ENCODE measurements around the gene GAPDH.
"Not testable (repeated sequence)": the region's sequence is repeated elsewhere in the genome, so short reads cannot be mapped to it uniquely, and the experiment has no call there.

GAPDH gene

DNA sequence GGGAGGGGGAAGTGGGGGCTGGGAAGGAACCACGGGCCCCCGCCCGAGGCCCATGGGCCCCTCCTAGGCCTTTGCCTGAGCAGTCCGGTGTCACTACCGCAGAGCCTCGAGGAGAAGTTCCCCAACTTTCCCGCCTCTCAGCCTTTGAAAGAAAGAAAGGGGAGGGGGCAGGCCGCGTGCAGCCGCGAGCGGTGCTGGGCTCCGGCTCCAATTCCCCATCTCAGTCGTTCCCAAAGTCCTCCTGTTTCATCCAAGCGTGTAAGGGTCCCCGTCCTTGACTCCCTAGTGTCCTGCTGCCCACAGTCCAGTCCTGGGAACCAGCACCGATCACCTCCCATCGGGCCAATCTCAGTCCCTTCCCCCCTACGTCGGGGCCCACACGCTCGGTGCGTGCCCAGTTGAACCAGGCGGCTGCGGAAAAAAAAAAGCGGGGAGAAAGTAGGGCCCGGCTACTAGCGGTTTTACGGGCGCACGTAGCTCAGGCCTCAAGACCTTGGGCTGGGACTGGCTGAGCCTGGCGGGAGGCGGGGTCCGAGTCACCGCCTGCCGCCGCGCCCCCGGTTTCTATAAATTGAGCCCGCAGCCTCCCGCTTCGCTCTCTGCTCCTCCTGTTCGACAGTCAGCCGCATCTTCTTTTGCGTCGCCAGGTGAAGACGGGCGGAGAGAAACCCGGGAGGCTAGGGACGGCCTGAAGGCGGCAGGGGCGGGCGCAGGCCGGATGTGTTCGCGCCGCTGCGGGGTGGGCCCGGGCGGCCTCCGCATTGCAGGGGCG is at the start of gene GAPDH:
Gene GAPDH (plus strand): TSS at position 595 of the 772 bp plus-strand sequence. CDS start 316 bp downstream, outside the sequence.
- peak; percentile 94 for DNase-seq

- no peak for DNase-seq
Observed at GRCh38 chr12:6488240-6488639, 46.1 kb upstream of the GAPDH start.

- no peak for DNase-seq
Observed at GRCh38 chr12:6489449-6489848, 44.9 kb upstream of the GAPDH start.

GRCh38 chr12:6490673-6491072 is 43.6 kb upstream of the GAPDH start:
- not testable (repeated sequence) for DNase-seq

- peak; percentile 90 for DNase-seq
Observed at GRCh38 chr12:6492838-6493496, 41.4 kb upstream of the GAPDH start, which contains the start of gene MRPL51. Gene MRPL51, minus strand, starts transcription at chr12:6493262. Its CDS starts 126 bp downstream, at chr12:6493136.

DNA sequence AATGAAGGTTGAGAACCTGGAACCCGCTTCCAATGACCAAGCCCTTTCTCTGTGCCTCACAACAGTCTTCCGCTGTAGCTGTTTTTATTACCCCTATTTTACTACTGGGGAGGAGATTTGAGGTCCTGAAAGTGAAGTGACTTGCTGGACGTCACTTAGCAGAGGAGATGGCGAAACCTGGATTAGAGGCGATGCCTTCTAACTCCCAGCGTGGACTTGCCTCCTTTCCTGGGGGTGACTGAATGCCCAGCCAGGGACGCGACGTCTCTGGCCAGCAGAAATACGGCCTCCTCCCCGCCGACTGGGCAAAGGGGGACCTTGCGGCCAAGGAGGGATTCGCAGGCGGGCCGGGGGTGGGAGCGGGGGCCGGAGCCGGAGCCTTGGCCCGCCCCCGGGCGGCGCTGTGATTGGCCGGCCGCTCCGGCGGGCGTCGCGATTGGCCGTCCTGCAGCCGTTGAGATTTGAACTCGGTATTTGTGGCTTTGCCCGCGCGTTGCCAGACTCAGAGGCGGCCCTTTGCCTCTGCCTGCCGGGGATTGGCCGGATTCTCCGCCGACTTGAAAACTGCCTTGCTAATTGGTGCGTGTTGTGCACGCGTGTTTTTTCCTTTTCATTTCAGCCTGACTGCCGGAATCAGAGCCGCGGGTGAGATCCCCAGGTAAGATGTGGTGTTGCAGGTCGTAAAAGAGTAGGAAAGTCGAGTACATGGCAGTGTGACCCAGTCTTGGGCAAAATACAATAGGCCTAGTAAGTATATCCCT is 40.6 kb upstream of the GAPDH start, which contains the start of gene NCAPD2:
Gene NCAPD2 (plus strand): TSS at position 606 of the 761 bp plus-strand sequence. CDS start 997 bp downstream, outside the sequence.
- peak; percentile 74 for DNase-seq

DNA sequence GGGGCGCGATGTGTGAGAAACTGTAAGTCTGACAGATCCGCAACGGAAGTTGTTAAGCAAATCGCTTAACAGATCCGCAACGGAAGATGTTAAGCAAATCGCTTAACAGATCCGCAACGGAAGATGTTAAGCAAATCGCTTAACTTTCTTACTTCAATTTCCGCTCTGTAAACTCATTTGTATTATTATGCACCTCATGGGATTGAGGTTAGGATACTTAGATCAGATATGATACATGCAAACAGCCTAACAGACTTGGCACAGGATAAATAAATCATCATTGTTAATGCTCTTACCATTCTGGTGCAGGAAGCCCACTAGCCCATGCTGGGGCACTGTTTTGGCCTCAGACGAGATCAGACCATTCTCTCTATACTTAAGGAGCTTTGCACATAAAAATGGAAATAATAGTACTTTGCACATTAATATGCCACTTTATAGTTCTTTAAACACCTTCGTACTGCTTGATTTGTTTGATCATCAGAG is 40.0 kb upstream of the GAPDH start:
- no peak for DNase-seq

GRCh38 chr12:6494968-6495367 is 39.3 kb upstream of the GAPDH start:
- DNase-seq = no peak

DNA sequence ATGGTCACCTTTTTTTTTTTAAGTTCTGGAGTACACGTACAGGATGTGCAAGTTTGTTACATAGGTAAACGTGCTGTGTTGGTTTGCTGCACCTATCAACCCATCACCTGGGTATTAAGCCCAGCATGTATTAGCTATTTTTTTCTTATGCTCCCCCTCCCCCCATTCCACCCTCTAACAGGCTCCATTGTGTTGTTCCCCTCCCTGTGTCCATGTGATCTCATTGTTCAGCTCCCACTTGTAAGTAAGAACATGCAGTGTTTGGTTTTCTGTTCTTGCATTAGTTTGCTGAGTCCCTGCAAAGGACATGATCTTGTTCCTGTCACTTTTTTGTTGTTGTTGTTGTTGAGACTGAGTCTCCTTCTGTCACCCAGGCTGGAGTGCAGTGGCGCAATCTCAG is 37.0 kb upstream of the GAPDH start:
- DNase-seq = not testable (repeated sequence)

DNA sequence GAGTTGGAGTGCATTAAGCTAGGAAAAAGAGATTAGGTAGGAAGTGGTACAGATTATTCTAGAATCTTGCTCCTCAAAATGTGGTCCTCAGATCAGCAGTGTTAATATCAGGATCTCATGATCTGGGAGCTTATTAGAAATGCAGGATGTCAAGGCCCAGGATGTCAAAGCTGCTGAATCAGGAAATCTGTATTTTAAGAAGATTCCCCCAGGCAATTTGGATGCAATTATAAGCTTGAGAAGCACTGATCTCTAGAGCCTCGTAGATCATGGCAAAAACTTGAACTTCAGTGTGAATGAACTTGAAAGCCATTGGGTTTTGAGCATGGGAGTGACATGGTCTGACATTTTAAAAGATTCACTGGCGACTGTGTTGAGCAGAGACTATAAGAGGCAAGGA is 33.9 kb upstream of the GAPDH start:
- no peak for DNase-seq

DNA sequence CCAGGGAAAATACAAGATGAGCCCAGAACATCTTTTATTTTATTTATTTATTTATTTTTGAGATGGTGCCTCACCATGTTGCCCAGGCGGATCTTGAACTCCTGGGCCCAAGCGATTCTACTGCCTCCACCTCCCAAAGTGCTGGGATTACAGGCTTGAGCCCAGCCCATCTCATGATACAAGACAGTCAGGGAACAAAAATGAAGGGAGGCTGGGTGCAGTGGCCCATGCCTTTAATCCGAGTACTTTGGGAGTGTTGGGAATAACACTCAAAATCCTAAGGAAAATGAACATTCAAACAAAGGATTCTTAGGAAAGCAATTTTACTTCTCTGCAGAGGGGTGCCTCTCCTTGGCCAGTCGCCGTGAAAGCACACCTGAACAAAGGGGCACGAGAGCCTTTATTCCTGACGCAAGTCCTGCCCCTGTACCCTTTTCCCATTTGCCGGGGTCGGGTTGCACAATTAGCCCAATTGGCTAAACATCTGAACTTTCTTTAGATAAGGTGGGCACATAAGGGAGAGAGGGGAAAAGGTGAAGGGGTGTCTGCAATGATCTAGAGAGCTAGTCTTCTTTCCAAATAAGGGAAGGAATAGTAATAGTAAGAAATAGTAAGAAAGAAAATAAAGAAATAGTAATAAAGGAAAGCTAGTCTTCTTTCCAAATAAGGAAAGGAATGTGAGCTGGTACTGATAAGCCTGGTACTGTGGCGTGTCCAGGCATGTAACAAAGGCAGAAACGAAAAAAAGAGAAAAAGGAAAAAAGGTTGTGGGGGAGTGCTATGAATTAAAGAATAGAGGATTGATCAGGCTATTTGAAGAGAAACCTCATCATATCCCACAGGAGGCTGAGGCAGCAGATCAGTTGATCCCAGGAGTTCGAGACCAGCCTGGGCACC is 27.0 kb upstream of the GAPDH start:
- no peak for DNase-seq

DNA sequence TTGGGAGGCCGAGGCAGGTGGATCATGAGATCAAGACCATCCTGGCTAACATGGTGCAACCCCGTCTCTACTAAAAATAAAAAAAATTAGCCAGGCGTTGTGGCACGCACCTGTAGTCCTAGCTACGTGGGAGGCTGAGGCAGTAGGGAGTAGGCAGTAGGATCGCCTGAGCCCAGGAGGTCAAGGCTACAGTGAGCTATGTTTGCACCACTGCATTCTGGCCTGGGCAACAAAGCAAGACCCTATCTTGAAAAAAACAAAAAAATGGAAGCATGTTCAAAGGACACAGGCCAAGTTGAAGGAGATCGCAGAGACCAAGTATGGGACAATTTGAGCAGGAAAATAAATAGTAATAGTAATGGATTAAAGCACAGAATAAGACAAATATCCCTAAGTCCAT is 26.2 kb upstream of the GAPDH start:
- no peak for DNase-seq

GRCh38 chr12:6520186-6520585 is 14.1 kb upstream of the GAPDH start:
- DNase-seq = no peak

- no peak for DNase-seq
Observed at GRCh38 chr12:6522193-6522592, 12.1 kb upstream of the GAPDH start.

- DNase-seq = no peak
Observed at GRCh38 chr12:6523708-6524107, 10.6 kb upstream of the GAPDH start.

DNA sequence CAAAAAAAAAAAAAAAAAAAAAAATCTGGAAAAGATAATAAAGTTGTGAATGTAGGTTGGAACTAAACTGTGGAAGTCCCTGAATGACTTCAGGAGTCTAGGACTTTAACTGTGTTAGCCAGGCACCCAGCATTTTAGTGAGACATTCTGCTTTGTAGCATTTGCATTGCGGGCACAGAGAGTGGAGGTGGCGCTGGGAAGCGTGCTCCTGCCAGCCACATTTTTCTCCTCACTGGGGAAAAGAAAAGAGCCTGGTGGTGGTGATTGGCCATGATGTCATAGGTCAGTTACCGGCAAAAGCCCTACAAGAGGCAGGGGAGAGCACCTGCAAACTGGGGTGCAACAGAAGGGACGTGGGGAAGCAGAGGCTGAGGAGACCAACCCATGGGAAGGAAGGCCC is 9.7 kb upstream of the GAPDH start:
- no peak for DNase-seq

- no peak for DNase-seq
Observed at GRCh38 chr12:6526201-6526600, 8.1 kb upstream of the GAPDH start.

DNA sequence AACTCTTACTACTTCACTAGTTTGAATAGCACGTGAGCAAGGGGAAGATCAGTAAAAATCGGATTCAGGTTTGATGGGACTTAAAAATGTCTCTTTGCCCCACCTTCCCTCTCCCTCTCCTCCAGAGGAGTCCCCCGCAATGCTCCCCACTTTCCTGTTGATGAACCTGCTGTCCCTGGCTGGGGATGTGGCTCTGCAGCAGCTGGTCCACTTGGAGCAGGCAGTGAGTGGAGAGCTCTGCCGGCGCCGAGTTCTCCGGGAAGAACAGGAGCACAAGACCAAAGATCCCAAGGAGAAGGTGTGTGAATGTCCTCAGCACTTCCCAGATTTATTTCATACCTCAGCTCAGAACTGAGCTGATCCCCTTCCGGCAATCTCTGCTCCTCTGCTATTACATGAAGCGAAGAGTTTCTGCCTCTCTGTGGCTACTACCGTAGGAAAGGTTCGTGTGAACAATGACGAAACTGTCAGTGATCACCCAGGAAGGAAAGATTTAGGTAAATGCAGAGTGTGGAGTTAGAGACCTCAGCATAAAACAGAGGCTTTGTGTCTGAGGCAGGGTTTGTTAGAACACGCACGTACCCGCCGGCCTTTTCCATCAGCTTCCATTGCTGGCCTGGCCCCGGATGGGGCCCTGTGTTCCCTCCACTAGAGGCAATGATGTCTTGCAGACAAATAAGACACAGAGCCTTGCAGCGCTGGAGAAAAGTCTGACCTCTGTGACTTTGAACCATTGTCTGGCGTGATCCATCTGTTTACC is 7.4 kb upstream of the GAPDH start:
- DNase-seq = no peak

DNA sequence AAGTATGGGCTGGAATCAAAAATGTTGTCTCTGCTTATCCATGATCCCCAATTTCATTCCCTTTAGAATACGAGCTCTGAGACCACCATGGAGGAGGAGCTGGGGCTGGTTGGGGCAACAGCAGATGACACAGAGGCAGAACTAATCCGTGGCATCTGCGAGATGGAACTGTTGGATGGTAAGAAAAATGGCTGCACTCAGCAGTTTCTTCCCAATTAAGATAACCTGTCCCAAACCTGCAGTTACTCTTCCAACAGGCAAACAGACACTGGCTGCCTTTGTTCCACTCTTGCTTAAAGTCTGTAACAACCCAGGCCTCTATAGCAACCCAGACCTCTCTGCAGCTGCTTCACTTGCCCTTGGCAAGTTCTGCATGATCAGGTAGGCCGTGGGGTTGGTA is 6.6 kb upstream of the GAPDH start:
- no peak for DNase-seq

DNA sequence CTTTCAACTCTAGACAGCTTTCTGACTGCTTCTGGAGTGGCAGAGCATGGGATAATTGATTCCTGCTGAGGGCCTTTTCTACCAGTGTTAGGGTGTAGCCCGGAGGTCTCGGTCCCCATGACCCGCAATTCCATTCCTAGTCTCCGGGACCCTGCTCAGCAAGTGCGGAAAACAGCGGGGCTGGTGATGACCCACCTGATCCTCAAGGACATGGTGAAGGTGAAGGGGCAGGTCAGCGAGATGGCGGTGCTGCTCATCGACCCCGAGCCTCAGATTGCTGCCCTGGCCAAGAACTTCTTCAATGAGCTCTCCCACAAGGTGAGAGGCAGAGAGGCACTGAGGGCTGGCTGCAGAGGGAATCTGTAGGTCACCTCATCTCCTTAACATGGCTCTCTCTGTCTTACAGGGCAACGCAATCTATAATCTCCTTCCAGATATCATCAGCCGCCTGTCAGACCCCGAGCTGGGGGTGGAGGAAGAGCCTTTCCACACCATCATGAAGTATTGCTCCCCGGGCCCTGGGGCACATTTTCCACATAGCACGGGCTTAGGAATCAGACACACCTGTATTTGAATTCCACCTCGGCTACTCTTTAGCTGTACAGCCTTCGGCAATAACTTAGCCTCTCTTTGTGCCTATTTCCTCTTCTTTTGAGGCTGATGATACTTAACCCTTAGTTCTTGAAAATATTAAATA is 5.6 kb upstream of the GAPDH start:
- DNase-seq = no peak

GRCh38 chr12:6529291-6529737 is 5.0 kb upstream of the GAPDH start:
- DNase-seq = no peak
